Spleen (tissue), 7 donors: ENCODE measurements around the gene NOG.

ENCODE experiments used
- POLR2A ChIP-seq, 3 donors: fragments of 450-650 bp; IDR thresholded peaks; one replicate each; pipeline ENCODE4 v1.5.1; 2017; ENCODE audit warnings: antibody characterized with exemption in 3 of 3, mild to moderate bottlenecking in 1 of 3
- POLR2AphosphoS5 ChIP-seq, 3 donors: sonication (generic); formaldehyde crosslinking; IDR thresholded peaks; one replicate each; pipeline ENCODE4 v1.5.1; 2017; ENCODE audit warnings: antibody characterized with exemption in 3 of 3
- TF ChIP-seq, protein P1 (sequence below), 11 experiments: fragments of 200-600 bp in 7 of 11; fragments of 450-650 bp in 4 of 11; sonication (generic) in 4 of 11; IDR thresholded peaks in 8 of 11; conservative IDR thresholded peaks in 3 of 11; 1 replicate in 7 of 11; 2 replicates in 4 of 11; pipeline versions ENCODE4 v1.4.0 to v1.8.0; 2016 to 2021; ENCODE audit warnings: antibody characterized with exemption in 11 of 11, inconsistent platforms in 4 of 11, mild to moderate bottlenecking in 1 of 11
- donor health status: DM: no; HTN: no; CAD: no; lungs with moderate emphysema.
- donor health status: DM: no; HTN: no; CAD: no.
- donor health status: DM: no; HTN: no; CAD: no.

DNA sequence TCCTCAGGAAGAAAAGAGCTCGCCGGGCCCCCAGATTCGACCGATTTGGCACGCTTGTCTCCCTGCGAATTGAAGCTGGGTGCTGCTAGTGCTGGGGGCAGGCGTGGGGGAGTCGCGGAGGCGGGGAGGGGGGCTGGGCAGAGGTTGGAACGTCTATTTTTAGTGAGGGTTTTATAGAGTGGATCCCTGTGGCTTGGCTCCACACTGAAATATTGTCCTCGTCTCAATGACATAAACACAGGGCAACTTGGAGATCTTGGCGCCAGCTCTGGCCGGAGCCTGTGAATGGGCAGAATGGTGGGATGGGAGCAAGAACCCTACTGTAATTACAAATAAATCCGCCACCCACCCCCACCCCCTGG, 15.7 kb upstream of the NOG start:
- no peak for TF ChIP-seq POLR2A (IDR thresholded peaks at IDR 0.05)
- TF ChIP-seq, protein P1, sequence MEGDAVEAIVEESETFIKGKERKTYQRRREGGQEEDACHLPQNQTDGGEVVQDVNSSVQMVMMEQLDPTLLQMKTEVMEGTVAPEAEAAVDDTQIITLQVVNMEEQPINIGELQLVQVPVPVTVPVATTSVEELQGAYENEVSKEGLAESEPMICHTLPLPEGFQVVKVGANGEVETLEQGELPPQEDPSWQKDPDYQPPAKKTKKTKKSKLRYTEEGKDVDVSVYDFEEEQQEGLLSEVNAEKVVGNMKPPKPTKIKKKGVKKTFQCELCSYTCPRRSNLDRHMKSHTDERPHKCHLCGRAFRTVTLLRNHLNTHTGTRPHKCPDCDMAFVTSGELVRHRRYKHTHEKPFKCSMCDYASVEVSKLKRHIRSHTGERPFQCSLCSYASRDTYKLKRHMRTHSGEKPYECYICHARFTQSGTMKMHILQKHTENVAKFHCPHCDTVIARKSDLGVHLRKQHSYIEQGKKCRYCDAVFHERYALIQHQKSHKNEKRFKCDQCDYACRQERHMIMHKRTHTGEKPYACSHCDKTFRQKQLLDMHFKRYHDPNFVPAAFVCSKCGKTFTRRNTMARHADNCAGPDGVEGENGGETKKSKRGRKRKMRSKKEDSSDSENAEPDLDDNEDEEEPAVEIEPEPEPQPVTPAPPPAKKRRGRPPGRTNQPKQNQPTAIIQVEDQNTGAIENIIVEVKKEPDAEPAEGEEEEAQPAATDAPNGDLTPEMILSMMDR (IDR thresholded peaks at IDR 0.05 in 8 of 11, conservative IDR thresholded peaks at IDR 0.05 in 3 of 11) = no peak
- no peak for TF ChIP-seq POLR2AphosphoS5 (IDR thresholded peaks at IDR 0.05)
